Naive thymus-derived CD4-positive, alpha-beta T cell (primary cell): ENCODE results near the gene EVI5. TPM values are rescaled to one million over a fixed set of nuclear protein-coding genes. Genes with fewer than 3 reads are reported as not detected.

Experiments
- ATAC-seq: fragments of 150-1000 bp; cut with Tn5 transposase; 2 replicates; pipeline ENCODE4 v1.10.0; 2021; ENCODE audit warnings: mild to moderate bottlenecking, moderate library complexity
- CTCF ChIA-PET: fragments of 350-600 bp; sonication (Branson Sonifier 250); formaldehyde crosslinking; loops from one replicate; lab custom pipeline; 2021; ENCODE audit warnings: antibody characterized with exemption; lab: Charles Lee
- POLR2A ChIA-PET: fragments of 350-600 bp; sonication (Branson Sonifier 250); formaldehyde crosslinking; loops from one replicate; lab custom pipeline; 2021; ENCODE audit warnings: antibody characterized with exemption, inconsistent platforms; lab: Charles Lee
- DNase-seq, 9 donors: peaks; one replicate each; pipeline versions ENCODE4 v3.0.0 to v3.0.0-alpha.2; 2020 to 2022; ENCODE audit warnings: mixed read lengths in 1 of 9
- H3K27ac ChIP-seq: one replicate; pipeline ENCODE4 v1.7.0; 2013; ENCODE audit warnings: mild to moderate bottlenecking, low read depth, low read length, moderate library complexity
- H3K27me3 ChIP-seq, 2 donors: one replicate each; pipeline ENCODE4 v1.7.0; 2013; ENCODE audit warnings: low read length in 2 of 2, mild to moderate bottlenecking in 2 of 2, moderate library complexity in 2 of 2; ENCODE audit not compliant: control insufficient read depth in 2 of 2, insufficient read depth in 2 of 2
- H3K36me3 ChIP-seq, 3 experiments: 1 replicate in 2 of 3; 2 replicates in 1 of 3; pipeline ENCODE4 v1.7.0; 2013; ENCODE audit warnings: low read length in 3 of 3, mild to moderate bottlenecking in 3 of 3, moderate library complexity in 1 of 3; ENCODE audit not compliant: insufficient read depth in 3 of 3, control insufficient read depth in 2 of 3
- H3K4me1 ChIP-seq, 2 donors: one replicate each; pipeline ENCODE4 v1.7.0; 2013; ENCODE audit warnings: low read length in 2 of 2, mild to moderate bottlenecking in 2 of 2, moderate library complexity in 1 of 2; ENCODE audit not compliant: control insufficient read depth in 2 of 2, insufficient read depth in 2 of 2
- H3K4me3 ChIP-seq: 2 replicates; pipeline ENCODE4 v1.7.0; 2013; ENCODE audit warnings: mild to moderate bottlenecking, low read length
- H3K9me3 ChIP-seq, 3 experiments: 1 replicate in 2 of 3; 2 replicates in 1 of 3; pipeline ENCODE4 v1.7.0; 2013; ENCODE audit warnings: low read length in 3 of 3; ENCODE audit not compliant: control insufficient read depth in 2 of 3
- H3K27ac Mint-ChIP-seq, 9 donors: one replicate each; pipeline ENCODE4 v1.8.0; 2020 to 2022; ENCODE audit warnings: mixed read lengths in 9 of 9, mild to moderate bottlenecking in 8 of 9, moderate library complexity in 5 of 9, inconsistent platforms in 2 of 9
- H3K27me3 Mint-ChIP-seq, 5 donors: one replicate each; pipeline ENCODE4 v1.8.0; 2021 to 2022; ENCODE audit warnings: mixed read lengths in 5 of 5, mild to moderate bottlenecking in 1 of 5
- H3K36me3 Mint-ChIP-seq, 5 donors: one replicate each; pipeline ENCODE4 v1.8.0; 2020 to 2022; ENCODE audit warnings: mixed read lengths in 5 of 5, mild to moderate bottlenecking in 3 of 5, inconsistent platforms in 1 of 5
- H3K4me1 Mint-ChIP-seq, 7 donors: one replicate each; pipeline ENCODE4 v1.8.0; 2020 to 2022; ENCODE audit warnings: mixed read lengths in 7 of 7, mild to moderate bottlenecking in 3 of 7, inconsistent platforms in 1 of 7
- H3K4me3 Mint-ChIP-seq, 10 donors: one replicate each; pipeline ENCODE4 v1.8.0; 2020 to 2022; ENCODE audit warnings: mild to moderate bottlenecking in 10 of 10, mixed read lengths in 10 of 10, moderate library complexity in 6 of 10, inconsistent platforms in 2 of 10
- H3K9me3 Mint-ChIP-seq, 11 donors: one replicate each; pipeline ENCODE4 v1.8.0; 2020 to 2022; ENCODE audit warnings: mixed read lengths in 11 of 11, mild to moderate bottlenecking in 4 of 11, inconsistent platforms in 1 of 11, moderate library complexity in 1 of 11
- intact Hi-C, 2 donors: fragments of 100-400 bp; cut with micrococcal nuclease; formaldehyde crosslinking; loops; one replicate each; pipeline ENCODE4 v1.15.1; 2023
- polyA plus RNA-seq, 2 donors: library from polyadenylated mRNA; unstranded; fragments of 300-500 nt; fragmentation: Illumina TruSeq; gene quantifications; one replicate each; pipeline ENCODE4 v1.2.3, GENCODE V29; 2021
- total RNA-seq, 6 experiments: library from RNA in 5 of 6; stranded (reverse) in 5 of 6; gene quantifications; 1 replicate in 5 of 6; 2 replicates in 1 of 6; pipeline ENCODE4 v1.2.3 and lab custom pipeline; 2021 to 2026

EVI5 gene
- 10 to 100 TPM in 1 of 5 experiments, 1 to 10 TPM in 3, under 1 TPM in 1; 0.97 to 12.3 (median 2.2) TPM for total RNA-seq
- polyA plus RNA-seq, result under 1 TPM; 0.20 to 0.33 TPM
- 4.2 reads per million, percentile 21 among the genes with 10 or more reads in this experiment for total RNA-seq (lab: John Stamatoyannopoulos, UW)

DNA sequence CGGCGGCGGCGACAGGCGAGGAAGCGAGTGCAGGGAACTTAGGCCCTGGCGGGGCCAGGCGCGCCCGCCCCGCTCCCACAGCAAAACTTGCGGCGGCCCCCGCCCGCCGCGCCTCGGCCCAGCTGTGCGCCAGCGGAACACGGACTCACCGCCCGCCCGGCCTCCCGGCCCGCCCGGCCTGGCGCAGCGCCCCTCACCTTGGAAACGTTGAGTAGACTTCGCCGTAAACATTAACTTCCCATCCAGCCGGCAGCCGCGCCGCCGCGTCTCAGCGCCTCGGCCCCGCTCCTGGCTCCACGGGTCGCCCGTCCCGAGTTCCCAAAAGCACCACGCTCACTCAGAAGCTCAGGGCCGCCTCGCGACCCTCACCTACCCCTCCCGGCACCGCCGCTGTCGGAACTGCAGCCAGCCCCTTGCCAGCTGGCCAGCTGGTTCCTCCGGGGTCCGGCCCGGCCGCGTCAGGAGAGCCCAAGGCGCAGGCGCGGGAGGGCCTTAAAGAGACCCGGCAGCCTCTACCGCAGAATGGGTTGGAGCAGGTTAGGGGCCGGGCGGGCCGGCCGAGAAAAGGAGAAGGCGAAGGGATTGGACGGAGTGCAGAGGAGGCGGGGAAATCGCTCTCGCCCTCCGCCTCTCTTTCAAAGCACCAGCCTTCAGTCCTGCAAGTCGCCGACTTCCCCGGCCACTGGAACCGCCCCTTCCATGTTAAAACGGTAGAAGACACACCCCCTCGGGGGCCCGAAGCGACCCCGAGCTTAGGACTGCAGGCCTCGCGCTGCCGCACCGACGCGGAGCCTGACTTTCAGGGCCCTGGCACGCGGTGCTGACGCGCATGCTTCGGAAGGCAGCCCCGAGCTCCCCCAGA lies at the start of gene EVI5:
EVI5 (minus strand) TSS at position 470 of the 862 bp plus-strand sequence. CDS start 48,562 bp downstream, outside the sequence.
- POLR2A ChIA-PET, result interaction anchor here (0.6 to 2.6 kb wide), 2 partner anchors 47 to 84 kb away, joined by 3 to 8 read pairs; partner anchors contain the start of gene RPL5
- intact Hi-C loops, result loop anchor here (1.0 to 5.0 kb wide), 3 partner anchors 36 to 47 kb away; partner anchors contain the start of gene RPL5 (in 1 of the 2)
- H3K9me3 ChIP-seq, result no peaks in the 10 kb centered on the region
- CTCF ChIA-PET, result interaction anchor here (0.6 kb wide), 1 partner anchor 342 kb away, joined by 3 read pairs; no protein-coding TSS in a partner anchor
- H3K4me3 ChIP-seq, result peak within 1 kb of the TSS; percentile 62
- H3K27ac Mint-ChIP-seq, result peak within 1 kb of the TSS in 6 of 9 donors; percentile 20 to 72 (median 46)
- H3K36me3 Mint-ChIP-seq, result peaks cover 0 to 3% (median 0%) of the 10 kb centered on the region in 5 donors
- H3K9me3 Mint-ChIP-seq, result peaks cover 0 to 2% (median 0%) of the 10 kb centered on the region in 11 donors
- H3K36me3 ChIP-seq, result no peaks in the 10 kb centered on the region
- H3K4me1 Mint-ChIP-seq, result peaks cover 7 to 25% (median 19%) of the 10 kb centered on the region in 7 donors
- ATAC-seq (peak; percentile 91), DNase-seq (peak; percentile 26 to 72 (median 59))
- peaks cover 3 to 7% of the 10 kb centered on the region in 2 donors for H3K27me3 ChIP-seq
- peaks cover 8 to 10% of the 10 kb centered on the region in 2 donors for H3K4me1 ChIP-seq
- peak within 1 kb of the TSS; percentile 67 to 91 (median 85) for H3K4me3 Mint-ChIP-seq
- peaks cover 10 to 81% (median 32%) of the 10 kb centered on the region in 5 donors for H3K27me3 Mint-ChIP-seq
- H3K27ac ChIP-seq, result peak within 1 kb of the TSS; percentile 26

DNA sequence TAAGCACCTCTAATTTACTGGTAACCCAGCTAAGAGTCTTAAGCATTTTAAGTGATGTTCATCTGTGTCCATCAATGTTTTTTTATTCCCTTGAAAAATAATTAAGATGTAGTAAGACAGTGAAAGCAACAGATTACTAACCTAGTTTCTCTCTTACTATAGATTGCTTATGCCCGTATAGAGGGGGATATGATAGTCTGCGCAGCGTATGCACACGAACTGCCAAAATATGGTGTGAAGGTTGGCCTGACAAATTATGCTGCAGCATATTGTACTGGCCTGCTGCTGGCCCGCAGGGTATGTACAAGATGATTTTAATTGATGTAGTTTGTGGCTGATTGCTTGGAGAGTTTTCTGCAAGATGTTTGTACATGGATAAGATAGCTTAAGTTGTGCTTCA lies 49.7 kb upstream of the EVI5 start:
- H3K4me1 Mint-ChIP-seq, result peaks cover 45 to 79% (median 71%) of the 10 kb centered on the region in 7 donors
- CTCF ChIA-PET, result interaction anchor here (0.6 to 1.5 kb wide), 3 partner anchors 29 to 494 kb away, joined by 3 to 4 read pairs (median 3); no protein-coding TSS in a partner anchor
- DNase-seq (no peak), ATAC-seq (no peak)
- H3K9me3 Mint-ChIP-seq, result peaks cover 0 to 7% (median 0%) of the 10 kb centered on the region in 11 donors
- H3K9me3 ChIP-seq, result no peaks in the 10 kb centered on the region
- no peaks in the 10 kb centered on the region for H3K27me3 ChIP-seq
- POLR2A ChIA-PET, result interaction anchor here (0.6 to 1.2 kb wide), 3 partner anchors 15 to 208 kb away, joined by 3 read pairs; no protein-coding TSS in a partner anchor
- peaks cover 11 to 52% (median 32%) of the 10 kb centered on the region in 5 donors for H3K36me3 Mint-ChIP-seq
- peak overlapping the region; percentile 94 for H3K27ac ChIP-seq
- no peak overlapping the region for H3K4me3 ChIP-seq
- peaks cover 10 to 53% (median 38%) of the 10 kb centered on the region in 3 experiments for H3K36me3 ChIP-seq
- H3K27me3 Mint-ChIP-seq, result peaks cover 0 to 5% (median 0%) of the 10 kb centered on the region in 5 donors
- intact Hi-C loops, result loop anchor here (5.0 to 10.0 kb wide), 12 partner anchors 52 to 1812 kb away; partner anchors contain the start of genes ABCD3 (in 2 of the 2), BTBD8 (in 1 of the 2), CDC7 (in 1 of the 2) and DR1 (in 1 of the 2)
- peak overlapping the region in 8 of 9 donors; percentile 59 to 100 (median 100) for H3K27ac Mint-ChIP-seq
- peak overlapping the region; percentile 58 to 100 (median 98) for H3K4me3 Mint-ChIP-seq
- H3K4me1 ChIP-seq, result peaks cover 22 to 52% of the 10 kb centered on the region in 2 donors

DNA sequence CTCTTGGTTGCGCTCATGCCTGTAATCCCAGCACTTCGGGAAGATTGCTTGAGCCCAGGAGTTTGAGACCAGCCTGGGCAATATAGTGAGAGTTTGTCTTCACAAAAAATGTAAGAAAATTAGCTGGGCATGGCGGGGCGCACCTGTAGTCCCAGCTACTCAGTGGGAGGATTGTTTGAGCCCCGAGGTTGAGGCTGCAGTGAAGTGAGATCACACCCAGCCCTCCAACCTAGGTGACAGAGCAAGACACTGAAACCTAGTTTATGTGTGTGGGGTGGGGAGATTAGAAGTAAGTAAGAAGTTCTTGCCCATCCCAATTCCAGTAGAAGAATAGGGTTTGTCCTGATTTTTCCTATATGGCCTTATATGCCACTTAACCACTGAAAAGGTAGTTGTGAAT lies 48.9 kb upstream of the EVI5 start:
- H3K4me1 Mint-ChIP-seq, result peaks cover 39 to 73% (median 63%) of the 10 kb centered on the region in 7 donors
- ChIA-PET CTCF (interaction anchor here (1.4 to 1.5 kb wide), 2 partner anchors 30 to 160 kb away, joined by 3 to 4 read pairs; no protein-coding TSS in a partner anchor), POLR2A (interaction anchor here (0.6 to 1.2 kb wide), 3 partner anchors 16 to 1030 kb away, joined by 3 read pairs; no protein-coding TSS in a partner anchor)
- DNase-seq, result peak in 1 of 9 donors; percentile 25
- Histone ChIP-seq H3K36me3 (peaks cover 5 to 45% (median 32%) of the 10 kb centered on the region in 3 experiments), H3K4me1 (peaks cover 22 to 46% of the 10 kb centered on the region in 2 donors), H3K27me3 (no peaks in the 10 kb centered on the region), H3K9me3 (no peaks in the 10 kb centered on the region), H3K4me3 (peak overlapping the region; percentile 94), H3K27ac (peak overlapping the region; percentile 94)
- intact Hi-C loops, result loop anchor here (2.0 to 10.0 kb wide), 15 partner anchors 25 to 1812 kb away; partner anchors contain the start of genes ABCD3 (in 2 of the 2), BTBD8 (in 1 of the 2), CDC7 (in 1 of the 2) and DR1 (in 1 of the 2)
- peak overlapping the region; percentile 94 to 100 (median 98) for H3K4me3 Mint-ChIP-seq
- H3K27ac Mint-ChIP-seq, result peak overlapping the region; percentile 98 to 100 (median 99)
- peaks cover 0 to 5% (median 0%) of the 10 kb centered on the region in 5 donors for H3K27me3 Mint-ChIP-seq
- no peak for ATAC-seq
- H3K9me3 Mint-ChIP-seq, result peaks cover 0 to 7% (median 0%) of the 10 kb centered on the region in 11 donors
- H3K36me3 Mint-ChIP-seq, result peaks cover 11 to 48% (median 28%) of the 10 kb centered on the region in 5 donors

DNA sequence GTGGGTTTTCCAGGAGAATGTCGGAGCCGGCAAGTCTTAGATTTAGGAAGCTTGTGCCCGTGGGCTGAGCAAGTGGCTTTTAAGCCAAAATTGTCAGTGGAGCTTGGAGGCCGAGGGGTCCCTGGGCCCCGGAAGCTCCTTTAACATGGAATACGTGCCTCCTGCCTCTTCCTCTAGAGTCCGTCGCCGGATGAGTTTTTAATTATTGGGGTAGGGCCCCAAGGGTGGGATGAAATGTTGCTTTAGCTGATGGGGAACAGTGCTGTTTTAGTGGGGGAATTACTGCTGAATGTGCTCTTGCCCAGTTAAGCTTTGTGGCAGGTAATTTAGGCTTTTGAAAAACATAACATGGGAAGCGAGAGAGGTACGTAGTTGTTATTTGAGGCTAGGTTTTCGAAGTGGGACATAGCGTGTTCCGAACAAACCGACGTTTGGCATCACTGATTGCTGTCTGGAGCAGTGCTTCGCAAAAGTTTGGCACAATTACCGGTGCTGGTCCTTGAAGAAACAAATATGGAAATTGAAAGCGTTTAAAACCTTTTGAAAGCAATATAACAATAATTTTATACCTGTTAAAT lies 47.7 kb upstream of the EVI5 start:
- Histone ChIP-seq H3K27me3 (no peaks in the 10 kb centered on the region), H3K4me1 (peaks cover 18 to 36% of the 10 kb centered on the region in 2 donors), H3K4me3 (peak overlapping the region; percentile 94), H3K36me3 (peaks cover 0 to 34% (median 21%) of the 10 kb centered on the region in 3 experiments), H3K9me3 (no peaks in the 10 kb centered on the region), H3K27ac (peak overlapping the region; percentile 94)
- Mint-ChIP-seq H3K4me3 (peak overlapping the region; percentile 94 to 100 (median 98)), H3K4me1 (peaks cover 35 to 61% (median 51%) of the 10 kb centered on the region in 7 donors), H3K36me3 (peaks cover 11 to 40% (median 26%) of the 10 kb centered on the region in 5 donors), H3K9me3 (peaks cover 0 to 7% (median 0%) of the 10 kb centered on the region in 11 donors), H3K27ac (peak overlapping the region; percentile 98 to 100 (median 99)), H3K27me3 (peaks cover 0 to 5% (median 0%) of the 10 kb centered on the region in 5 donors)
- intact Hi-C loops, result loop anchor here (1.0 to 10.0 kb wide), 19 partner anchors 26 to 1810 kb away; partner anchors contain the start of genes ABCD3 (in 2 of the 2), DR1 (in 2 of the 2), BTBD8 (in 1 of the 2) and CDC7 (in 1 of the 2)
- ATAC-seq (no peak), DNase-seq (no peak)
- ChIA-PET POLR2A (interaction anchor here (0.6 to 2.4 kb wide), 24 partner anchors 8 to 1046 kb away, joined by 3 to 28 read pairs (median 4); partner anchors contain the start of genes DIPK1A, DNTTIP2, DR1 and EVI5), CTCF (interaction anchor here (0.7 to 1.9 kb wide), 11 partner anchors 9 to 340 kb away, joined by 3 to 12 read pairs (median 3); partner anchors contain the start of gene DIPK1A)

DNA sequence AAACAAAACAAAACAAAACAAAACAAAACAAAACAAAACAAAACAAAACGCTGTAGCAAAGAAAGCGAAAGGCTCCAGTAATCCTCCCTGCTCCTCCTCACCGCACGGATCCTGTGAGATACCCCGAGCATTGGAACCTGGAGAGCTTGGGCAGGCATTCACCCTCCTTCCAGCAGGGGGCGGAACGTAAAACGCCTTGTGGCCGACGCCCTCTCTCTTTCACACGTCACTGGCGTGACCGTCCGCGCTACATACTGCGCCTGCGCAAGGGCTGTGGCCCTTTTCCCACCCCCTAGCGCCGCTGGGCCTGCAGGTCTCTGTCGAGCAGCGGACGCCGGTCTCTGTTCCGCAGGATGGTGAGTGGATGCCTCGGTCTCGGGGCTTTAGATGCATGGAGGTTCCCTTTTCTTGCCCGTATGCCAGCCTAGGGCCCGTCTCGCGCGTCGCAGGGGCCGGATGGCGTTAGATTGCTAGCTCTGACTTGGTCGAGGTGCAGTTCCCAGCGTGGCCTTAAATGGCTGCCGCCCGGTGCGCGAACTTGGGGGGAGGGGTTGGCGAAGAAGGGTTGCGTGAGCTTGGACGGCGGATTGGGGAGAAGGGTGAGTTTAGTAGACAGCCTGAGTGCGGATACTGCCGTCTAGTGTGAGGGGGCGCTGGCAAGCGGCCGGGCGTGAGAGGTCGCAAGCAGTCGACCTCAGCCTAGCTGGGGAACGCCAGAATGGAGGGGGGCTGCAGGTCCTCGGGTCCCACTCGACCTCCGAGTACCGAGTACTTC lies 47.0 kb upstream of the EVI5 start, which contains the start of gene RPL5:
RPL5 (plus strand) TSS at position 279 of the 775 bp plus-strand sequence; CDS start at position 354, 75 bp downstream.
- Histone ChIP-seq H3K4me1 (peaks cover 16 to 30% of the 10 kb centered on the region in 2 donors), H3K27me3 (no peaks in the 10 kb centered on the region), H3K27ac (peak within 1 kb of the TSS; percentile 94), H3K36me3 (peaks cover 0 to 28% (median 17%) of the 10 kb centered on the region in 3 experiments), H3K4me3 (peak within 1 kb of the TSS; percentile 94), H3K9me3 (no peaks in the 10 kb centered on the region)
- Mint-ChIP-seq H3K4me1 (peaks cover 29 to 54% (median 44%) of the 10 kb centered on the region in 7 donors), H3K4me3 (peak within 1 kb of the TSS; percentile 94 to 100 (median 98)), H3K27me3 (peaks cover 0 to 5% (median 0%) of the 10 kb centered on the region in 5 donors), H3K36me3 (peaks cover 11 to 34% (median 23%) of the 10 kb centered on the region in 5 donors), H3K9me3 (peaks cover 0 to 7% (median 0%) of the 10 kb centered on the region in 11 donors), H3K27ac (peak within 1 kb of the TSS; percentile 98 to 100 (median 99))
- CTCF ChIA-PET, result interaction anchor here (0.6 to 1.9 kb wide), 15 partner anchors 10 to 520 kb away, joined by 3 to 12 read pairs (median 3); partner anchors contain the start of gene DIPK1A
- intact Hi-C loops, result loop anchor here (1.0 to 10.0 kb wide), 22 partner anchors 27 to 1810 kb away; partner anchors contain the start of genes ABCD3 (in 2 of the 2), DR1 (in 2 of the 2), BTBD8 (in 1 of the 2) and CCDC18 (in 1 of the 2)
- POLR2A ChIA-PET, result interaction anchor here (0.6 to 2.4 kb wide), 32 partner anchors 8 to 1047 kb away, joined by 3 to 28 read pairs (median 4); partner anchors contain the start of genes DIPK1A, DNTTIP2, DR1 and EVI5
- ATAC-seq (peak; percentile 95), DNase-seq (peak; percentile 94 to 99 (median 98))
